OCI-LY7 (cell line): Measurements from ENCODE around the gene KRTAP21-1. TPM values are rescaled to one million over a fixed set of nuclear protein-coding genes. Genes with fewer than 3 reads are reported as not detected.

Experiments used
- BruUV-seq: library from RNA; stranded (reverse); fragments of 400-500 nt; replicated peaks from 2 replicates; lab custom pipeline; 2021; lab: Mats Ljungman, UMichigan
- CTCF ChIA-PET: fragments of 300-600 bp; sonication (Branson Sonifier 250); formaldehyde crosslinking; loops from one replicate; lab custom pipeline; 2022; ENCODE audit warnings: antibody characterized with exemption; ENCODE audit not compliant: unreplicated experiment; lab: Charles Lee
- POLR2A ChIA-PET: fragments of 300-600 bp; sonication (Branson Sonifier 250); formaldehyde crosslinking; loops from one replicate; lab custom pipeline; 2022; ENCODE audit warnings: antibody characterized with exemption; lab: Charles Lee
- DNase-seq: peaks from one replicate; pipeline ENCODE4 v3.0.0-alpha.2; 2015; ENCODE audit warnings: low spot score
- H2AFZ ChIP-seq: fragments of 200-600 bp; sonication (generic), shearing (Covaris generic); 2 replicates; pipeline ENCODE4 v1.6.1; 2014; ENCODE audit warnings: mild to moderate bottlenecking, antibody characterized with exemption, low read length, moderate library complexity
- H3K27ac ChIP-seq: fragments of 200-600 bp; sonication (generic); 2 replicates; pipeline ENCODE4 v1.5.1; 2014; ENCODE audit warnings: mixed run types, low read depth, mild to moderate bottlenecking, moderate library complexity, low read length, inconsistent platforms; ENCODE audit not compliant: poor library complexity, severe bottlenecking
- H3K36me3 ChIP-seq: fragments of 200-600 bp; sonication (generic); 2 replicates; pipeline ENCODE4 v1.6.1; 2014; ENCODE audit warnings: mild to moderate bottlenecking, antibody characterized with exemption, low read length, moderate library complexity, mixed read lengths; ENCODE audit not compliant: insufficient read depth
- H3K4me1 ChIP-seq: fragments of 200-600 bp; sonication (generic); 2 replicates; pipeline ENCODE4 v1.5.1; 2014; ENCODE audit warnings: mild to moderate bottlenecking, low read length; ENCODE audit not compliant: insufficient read depth, poor library complexity, severe bottlenecking
- H3K4me2 ChIP-seq: fragments of 200-600 bp; sonication (generic); 2 replicates; pipeline ENCODE4 v1.6.1; 2014; ENCODE audit warnings: mild to moderate bottlenecking, low read length
- H3K4me3 ChIP-seq: fragments of 200-600 bp; sonication (generic); 2 replicates; pipeline ENCODE4 v1.5.1; 2014; ENCODE audit warnings: mild to moderate bottlenecking, low read depth, low read length; ENCODE audit not compliant: poor library complexity, severe bottlenecking
- H3K79me2 ChIP-seq: fragments of 200-600 bp; sonication (generic); 2 replicates; pipeline ENCODE4 v1.6.1; 2016; ENCODE audit warnings: low read depth, mild to moderate bottlenecking, low read length, moderate library complexity, mixed read lengths; ENCODE audit not compliant: insufficient read depth
- H3K9me2 ChIP-seq: fragments of 200-600 bp; sonication (generic); 2 replicates; pipeline ENCODE4 v1.6.1; 2016; ENCODE audit warnings: mild to moderate bottlenecking, low read length, mixed read lengths; ENCODE audit not compliant: insufficient read depth
- H3K9me3 ChIP-seq: fragments of 200-600 bp; sonication (generic); 2 replicates; pipeline ENCODE4 v1.6.1; 2014; ENCODE audit warnings: mild to moderate bottlenecking, mixed run types, low read length, mixed read lengths
- H4K20me1 ChIP-seq: fragments of 200-600 bp; sonication (generic); 2 replicates; pipeline ENCODE4 v1.6.1; 2014; ENCODE audit warnings: mild to moderate bottlenecking, antibody characterized with exemption, low read length, moderate library complexity, mixed read lengths; ENCODE audit not compliant: insufficient read depth
- CTCF ChIP-seq: fragments of 200-600 bp; sonication (generic); conservative IDR thresholded peaks from 2 replicates; pipeline ENCODE4 v1.5.1; 2014; ENCODE audit warnings: mild to moderate bottlenecking, antibody characterized with exemption, low read length, moderate library complexity, mixed read lengths
- EZH2phosphoT487 ChIP-seq: fragments of 200-600 bp; sonication (generic); IDR thresholded peaks from 2 replicates; pipeline ENCODE4 v1.6.1; 2018; ENCODE audit warnings: low read depth, borderline replicate concordance, mild to moderate bottlenecking, mixed run types, antibody characterized with exemption, low read length, moderate library complexity, mixed read lengths
- intact Hi-C: fragments of 100-400 bp; cut with micrococcal nuclease; formaldehyde crosslinking; loops from one replicate; pipeline ENCODE4 v1.10.0; 2022; ENCODE audit not compliant: unreplicated experiment
- small RNA-seq: library from RNA; depleted of rRNA; stranded (forward); fragments of <200 nt; gene quantifications from one replicate; pipeline ENCODE3, GENCODE V24; 2014
- total RNA-seq, 2 experiments: library from RNA; depleted of rRNA in 1 of 2; stranded (reverse); fragments of >200 nt in 1 of 2; shearing (Covaris generic) in 1 of 2; gene quantifications; 2 replicates each; pipeline ENCODE4 v1.2.3, GENCODE V29; 2014 to 2022

Gene KRTAP21-1
- total RNA-seq, 2 experiments from 2014 or later: not detected

DNA sequence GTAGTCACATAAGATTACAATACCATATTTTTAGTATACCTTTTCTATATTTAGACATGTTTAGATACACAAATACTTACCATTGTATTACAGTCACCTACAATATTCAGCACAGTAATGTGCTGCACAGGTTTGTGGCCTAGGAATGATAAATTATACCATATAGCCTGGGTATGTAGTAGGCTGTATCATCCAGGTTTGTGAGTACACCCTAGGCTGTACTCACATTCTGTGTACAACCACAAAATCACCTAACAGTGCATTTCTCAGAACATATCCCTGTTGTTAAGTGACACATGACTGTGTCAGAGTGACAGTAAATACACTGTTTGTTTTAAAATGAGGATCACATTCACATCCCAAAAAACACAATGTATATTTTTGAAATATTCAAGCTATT lies 47.8 kb downstream of the KRTAP21-1 start:
- TF ChIP-seq CTCF (no peak), EZH2phosphoT487 (no peak)
- CTCF ChIA-PET: no interaction called here

More for the DNA sequence above, 47.8 kb downstream of the KRTAP21-1 start:
- no peak overlapping the region for H3K4me2 ChIP-seq
- intact Hi-C loops: no loop called here
- no peak for DNase-seq
- no peaks in the 10 kb centered on the region for H4K20me1 ChIP-seq
- BruUV-seq: no TSS peak
- no peak overlapping the region for H2AFZ ChIP-seq
- no peaks in the 10 kb centered on the region for H3K79me2 ChIP-seq
- no peaks in the 10 kb centered on the region for H3K4me1 ChIP-seq
- H3K9me3 ChIP-seq: peaks cover 6% of the 10 kb centered on the region; the same call in 1 of the 2 replicates
- POLR2A ChIA-PET: no interaction called here
- H3K4me3 ChIP-seq: no peak overlapping the region
- H3K27ac ChIP-seq: no peak overlapping the region
- H3K36me3 ChIP-seq: no peaks in the 10 kb centered on the region
- H3K9me2 ChIP-seq: no peaks in the 10 kb centered on the region

Small RNAs within 50 kb of the gene (small RNA-seq; reads per million reads assigned to genes)
- gene AP000244.1 (not detected), gene KRTAP21-3 (not detected), gene KRTAP8-2P (not detected)

Other genes with a start within 250 kb of the KRTAP21-1 start
- not detected in 2 replicates for gene KRTAP19-6, start 213.6 kb downstream of the KRTAP21-1 start, total RNA-seq (2014; rRNA removed; shearing (Covaris generic))
- gene KRTAP19-6, start 213.6 kb downstream of the KRTAP21-1 start, total RNA-seq (2022): not detected in 2 replicates
- gene KRTAP19-7, start 194.1 kb downstream of the KRTAP21-1 start, total RNA-seq (2014; rRNA removed; shearing (Covaris generic)): not detected in 2 replicates
- gene KRTAP19-7, start 194.1 kb downstream of the KRTAP21-1 start, total RNA-seq (2022): not detected in 2 replicates
- not detected in 2 replicates for gene KRTAP22-2, start 165.0 kb downstream of the KRTAP21-1 start, total RNA-seq (2014; rRNA removed; shearing (Covaris generic))
- not detected in 2 replicates for gene KRTAP22-2, start 165.0 kb downstream of the KRTAP21-1 start, total RNA-seq (2022)
- not detected in 2 replicates for gene KRTAP6-3, start 163.0 kb downstream of the KRTAP21-1 start, total RNA-seq (2014; rRNA removed; shearing (Covaris generic))
- not detected in 2 replicates for gene KRTAP6-3, start 163.0 kb downstream of the KRTAP21-1 start, total RNA-seq (2022)
- not detected in 2 replicates for gene KRTAP6-2, start 156.5 kb downstream of the KRTAP21-1 start, total RNA-seq (2014; rRNA removed; shearing (Covaris generic))
- gene KRTAP6-2, start 156.5 kb downstream of the KRTAP21-1 start, total RNA-seq (2022): not detected in 2 replicates
- gene KRTAP22-1, start 154.3 kb downstream of the KRTAP21-1 start, total RNA-seq (2014; rRNA removed; shearing (Covaris generic)): not detected in 2 replicates
- gene KRTAP22-1, start 154.3 kb downstream of the KRTAP21-1 start, total RNA-seq (2022): not detected in 2 replicates
- gene KRTAP6-1, start 141.5 kb downstream of the KRTAP21-1 start, total RNA-seq (2014; rRNA removed; shearing (Covaris generic)): not detected in 2 replicates
- not detected in 2 replicates for gene KRTAP6-1, start 141.5 kb downstream of the KRTAP21-1 start, total RNA-seq (2022)
- not detected in 2 replicates for gene KRTAP20-1, start 139.0 kb downstream of the KRTAP21-1 start, total RNA-seq (2014; rRNA removed; shearing (Covaris generic))
- not detected in 2 replicates for gene KRTAP20-1, start 139.0 kb downstream of the KRTAP21-1 start, total RNA-seq (2022)
- gene KRTAP20-4, start 134.8 kb downstream of the KRTAP21-1 start, total RNA-seq (2014; rRNA removed; shearing (Covaris generic)): not detected in 2 replicates
- gene KRTAP20-4, start 134.8 kb downstream of the KRTAP21-1 start, total RNA-seq (2022): not detected in 2 replicates
- not detected in 2 replicates for gene KRTAP20-2, start 120.2 kb downstream of the KRTAP21-1 start, total RNA-seq (2014; rRNA removed; shearing (Covaris generic))
- gene KRTAP20-2, start 120.2 kb downstream of the KRTAP21-1 start, total RNA-seq (2022): not detected in 2 replicates
- gene KRTAP20-3, start 112.6 kb downstream of the KRTAP21-1 start, total RNA-seq (2014; rRNA removed; shearing (Covaris generic)): not detected in 2 replicates
- not detected in 2 replicates for gene KRTAP20-3, start 112.6 kb downstream of the KRTAP21-1 start, total RNA-seq (2022)
- gene KRTAP21-3, start 36.7 kb downstream of the KRTAP21-1 start, total RNA-seq (2014; rRNA removed; shearing (Covaris generic)): not detected in 2 replicates
- gene KRTAP21-3, start 36.7 kb downstream of the KRTAP21-1 start, total RNA-seq (2022): not detected in 2 replicates
- gene KRTAP21-2, start 8.2 kb downstream of the KRTAP21-1 start, total RNA-seq (2014; rRNA removed; shearing (Covaris generic)): not detected in 2 replicates
- gene KRTAP21-2, start 8.2 kb downstream of the KRTAP21-1 start, total RNA-seq (2022): not detected in 2 replicates
- gene KRTAP8-1, start 57.8 kb upstream of the KRTAP21-1 start, total RNA-seq (2014; rRNA removed; shearing (Covaris generic)): not detected in 2 replicates
- not detected in 2 replicates for gene KRTAP8-1, start 57.8 kb upstream of the KRTAP21-1 start, total RNA-seq (2022)
- not detected in 2 replicates for gene KRTAP7-1, start 74.3 kb upstream of the KRTAP21-1 start, total RNA-seq (2014; rRNA removed; shearing (Covaris generic))
- gene KRTAP7-1, start 74.3 kb upstream of the KRTAP21-1 start, total RNA-seq (2022): not detected in 2 replicates
- not detected in 2 replicates for gene KRTAP11-1, start 126.2 kb upstream of the KRTAP21-1 start, total RNA-seq (2014; rRNA removed; shearing (Covaris generic))
- not detected in 2 replicates for gene KRTAP11-1, start 126.2 kb upstream of the KRTAP21-1 start, total RNA-seq (2022)